Activated CD8-positive, alpha-beta memory T cell treated with anti-CD3 and anti-CD28 coated beads, Interleukin-2, amount 50 U/mL, for 1 hour (primary cell): Measurements from ENCODE around the gene RPS6KA2.
A peak's percentile ranks its signal among the peaks of the same experiment; 100 is the strongest.

ENCODE experiments used
- DNase-seq: peaks from one replicate; pipeline ENCODE4 v3.0.0-alpha.2; 2020; ENCODE audit errors: extremely low read depth

RPS6KA2 gene

DNA sequence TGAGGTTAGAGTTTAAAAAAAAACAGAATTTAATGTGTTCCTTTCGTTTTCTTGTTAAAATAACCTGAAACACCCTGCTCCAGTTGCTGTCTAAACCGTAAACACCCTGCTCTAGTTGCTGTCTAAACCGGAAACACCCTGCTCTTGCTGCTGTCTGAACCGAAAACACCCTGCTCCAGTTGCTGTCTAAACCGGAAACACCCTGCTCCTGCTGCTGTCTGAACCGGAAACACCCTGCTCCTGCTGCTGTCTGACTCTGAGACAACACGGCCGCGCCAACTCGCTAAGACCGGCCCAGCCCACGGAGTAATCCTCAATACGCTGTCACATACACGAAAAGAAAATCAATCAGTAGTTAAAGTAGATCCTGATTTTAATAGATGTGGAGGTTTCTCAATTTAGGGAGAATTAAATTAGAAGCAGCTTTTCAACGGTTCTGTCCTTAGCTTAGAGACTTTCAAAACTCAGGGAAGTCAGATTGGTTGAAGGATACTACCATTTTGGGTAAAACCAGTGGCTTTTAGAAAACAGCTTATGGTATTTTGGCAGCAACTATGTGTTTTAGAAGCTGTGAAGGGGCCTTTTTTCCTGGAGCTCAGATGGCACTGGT, 138.9 kb downstream of the RPS6KA2 start:
- DNase-seq, result peak; percentile 50

DNA sequence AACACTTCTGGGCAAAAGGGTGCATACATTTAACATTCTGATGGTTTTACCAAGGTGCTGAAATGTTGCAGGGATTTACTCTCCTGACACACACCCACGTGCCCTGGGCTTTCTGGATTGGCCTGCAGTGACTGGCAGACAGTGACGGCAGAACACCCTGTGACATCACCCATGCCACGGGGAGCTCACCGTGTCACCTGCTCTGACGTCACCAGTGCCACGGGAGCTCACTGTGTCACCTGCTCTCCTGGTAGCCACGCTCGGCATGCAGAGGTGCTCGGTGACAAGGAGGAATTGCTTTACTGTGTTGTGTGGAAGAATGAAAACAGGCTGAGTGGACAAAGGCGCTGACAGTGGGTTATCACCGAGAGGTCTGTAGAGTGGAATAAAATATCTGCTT, 139.9 kb downstream of the RPS6KA2 start:
- DNase-seq, result no peak

DNA sequence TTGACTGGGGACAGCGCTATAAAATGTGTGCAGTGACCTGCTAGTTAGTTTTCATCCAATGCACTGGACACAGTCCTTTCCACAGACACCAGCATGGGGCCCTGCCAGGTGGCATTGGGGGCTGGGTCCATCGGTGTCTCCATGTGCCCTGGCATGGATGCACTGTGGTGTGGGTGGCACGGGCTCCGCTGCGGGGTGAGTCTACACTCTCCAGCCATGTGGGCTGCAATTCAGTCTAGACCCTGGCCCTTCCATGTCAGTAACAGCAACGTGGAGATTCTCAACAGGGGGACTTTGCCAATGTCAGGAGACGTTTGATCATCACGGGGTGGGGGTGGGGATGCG, 140.5 kb downstream of the RPS6KA2 start:
- DNase-seq, result no peak

DNA sequence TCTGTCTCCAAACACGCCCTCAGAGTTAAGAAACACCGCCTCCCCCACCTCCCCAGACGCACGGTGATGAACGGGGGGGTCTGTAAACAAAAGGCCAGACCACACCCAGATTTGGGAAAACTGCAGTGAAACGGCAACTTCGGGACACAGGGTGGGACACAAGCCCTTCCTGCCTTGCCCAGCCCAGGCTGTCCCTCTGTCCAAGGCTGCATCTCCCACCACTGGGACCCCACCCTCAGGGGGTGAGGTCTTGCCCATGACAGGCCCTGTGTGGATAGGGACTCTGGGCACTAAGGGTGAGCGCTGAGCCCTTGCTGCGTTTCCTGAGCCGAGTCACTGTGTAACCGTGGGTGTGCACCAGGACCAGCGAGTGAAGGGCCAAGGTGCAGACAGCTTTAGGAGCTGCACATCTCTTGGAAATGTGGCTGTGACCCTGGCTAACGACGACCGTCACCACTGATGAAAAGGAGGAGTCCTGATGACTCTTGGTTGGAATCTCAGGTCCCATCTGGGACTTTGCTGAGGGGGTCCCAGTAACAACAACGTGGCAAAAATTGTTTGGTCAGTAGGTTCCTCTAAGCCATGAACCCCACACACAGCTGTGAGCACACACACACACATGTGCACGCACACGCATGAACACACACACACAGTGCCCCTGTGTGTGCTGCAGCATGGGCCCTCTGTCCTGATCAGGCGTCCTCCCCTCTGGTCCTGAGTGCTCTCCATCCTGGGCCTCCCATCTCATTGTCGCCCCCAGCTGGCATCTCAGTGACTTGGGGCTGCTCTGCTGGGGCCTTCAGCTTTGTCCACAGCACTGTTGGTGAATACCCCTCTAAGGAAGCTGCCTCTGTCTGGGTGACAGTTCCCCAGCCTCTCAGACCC, 141.2 kb downstream of the RPS6KA2 start:
- DNase-seq, result no peak

DNA sequence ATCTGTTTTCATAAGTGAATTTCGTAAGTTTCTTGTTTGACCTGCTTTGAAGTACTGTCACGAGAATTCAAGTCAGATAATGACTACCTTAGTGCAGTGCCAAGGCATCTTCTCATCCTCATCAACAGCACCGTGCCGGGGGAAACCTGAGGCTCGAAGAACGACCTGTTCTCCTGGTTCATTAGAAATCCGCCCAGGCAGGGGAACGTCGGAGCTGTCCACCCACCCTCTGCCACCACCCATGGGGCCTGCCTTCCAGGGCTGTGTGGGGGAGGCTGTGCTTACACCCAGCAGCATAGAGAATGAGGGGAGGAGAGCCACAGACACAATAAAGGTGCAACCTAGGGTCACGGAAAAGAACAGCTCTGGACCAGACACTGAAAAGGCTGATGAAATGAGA, 142.2 kb downstream of the RPS6KA2 start:
- no peak for DNase-seq

DNA sequence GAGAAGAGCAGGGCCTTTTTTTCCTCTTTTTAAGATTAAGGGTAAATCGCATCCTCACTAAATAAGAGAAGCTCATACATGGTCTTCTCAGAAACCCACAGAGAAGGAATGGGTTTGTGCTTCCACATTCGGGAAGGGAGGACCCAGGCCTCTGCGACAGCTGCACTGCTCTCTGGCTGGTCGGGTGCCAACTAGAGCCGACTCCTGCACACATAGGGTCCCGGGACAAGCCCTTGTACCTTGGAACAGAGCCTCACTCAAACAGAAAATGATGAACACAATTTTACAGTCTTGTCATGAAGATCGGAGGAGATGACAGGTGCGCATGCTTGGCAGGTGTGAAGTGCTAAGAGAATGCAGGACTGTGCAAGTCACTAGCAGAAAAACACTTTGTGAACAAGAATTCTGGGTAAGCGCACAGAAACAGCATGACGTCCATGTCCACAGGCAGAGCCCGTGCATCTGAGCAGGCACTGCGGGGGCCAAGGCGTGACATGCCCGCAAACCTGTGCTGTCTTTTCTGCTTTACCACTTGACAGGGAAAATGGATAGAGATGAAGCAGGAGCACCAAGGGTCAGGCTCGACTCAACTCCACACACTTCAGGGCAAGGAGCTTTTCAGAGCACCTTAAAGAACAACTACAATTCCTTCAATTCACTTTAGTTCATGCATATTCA, 143.3 kb downstream of the RPS6KA2 start:
- DNase-seq, result no peak

DNA sequence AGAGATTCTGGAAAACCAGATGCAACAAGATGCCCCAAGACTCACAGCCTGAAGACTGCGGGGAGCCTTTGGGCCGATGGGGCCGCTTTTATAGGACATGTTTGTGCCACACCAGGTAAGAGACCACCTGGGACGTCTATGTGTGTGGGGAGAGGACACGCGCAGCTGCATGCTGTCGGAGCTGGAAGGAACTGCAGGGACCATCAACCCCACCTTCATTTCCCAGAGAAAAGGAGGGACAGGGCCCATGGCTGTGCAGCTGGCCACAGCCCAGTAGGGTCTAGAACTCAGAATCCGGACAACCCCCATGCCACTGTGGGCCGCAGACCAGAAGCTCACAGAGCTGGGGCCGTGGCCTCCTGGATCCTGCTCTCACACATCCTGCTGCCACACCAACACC, 144.0 kb downstream of the RPS6KA2 start:
- no peak for DNase-seq

DNA sequence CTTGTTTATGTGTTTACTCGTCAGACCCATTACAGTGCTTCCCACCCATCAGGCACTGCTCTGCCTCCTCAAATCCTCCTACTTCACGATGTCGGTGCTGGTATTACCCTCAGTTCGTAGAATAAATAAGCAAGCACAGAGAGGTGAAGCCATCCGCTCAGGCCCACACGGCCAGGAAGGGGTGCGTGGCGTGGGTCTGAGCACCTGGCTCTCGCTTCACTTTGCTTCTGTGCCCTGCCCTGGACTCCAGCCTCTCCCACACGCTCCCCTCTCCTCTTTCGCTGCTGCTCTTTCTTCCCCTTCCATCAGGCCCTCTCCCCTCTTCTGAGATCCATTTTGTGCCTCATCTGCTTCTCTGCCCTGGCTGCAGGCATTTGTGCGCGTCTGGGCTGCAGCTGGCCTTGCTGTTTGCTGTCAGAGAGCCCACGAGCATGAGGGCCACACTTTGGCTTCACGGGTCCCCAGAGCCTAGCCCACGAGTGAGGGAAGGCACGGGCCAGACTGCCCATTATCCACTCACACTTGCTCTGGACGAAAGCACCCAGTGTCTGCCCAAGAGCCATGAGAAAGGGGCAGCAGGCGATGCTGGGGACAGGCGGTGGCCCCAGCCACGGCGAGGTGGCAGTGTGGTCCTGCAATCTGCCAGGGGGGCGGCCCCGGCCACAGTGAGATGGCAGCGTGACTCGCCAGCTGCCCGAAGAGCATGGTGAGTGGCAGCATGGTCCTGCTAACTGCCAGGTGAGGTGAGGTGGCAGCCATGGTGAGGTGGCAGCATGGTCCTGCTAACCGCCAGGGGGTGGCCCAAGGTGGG, 148.1 kb downstream of the RPS6KA2 start:
- no peak for DNase-seq

DNA sequence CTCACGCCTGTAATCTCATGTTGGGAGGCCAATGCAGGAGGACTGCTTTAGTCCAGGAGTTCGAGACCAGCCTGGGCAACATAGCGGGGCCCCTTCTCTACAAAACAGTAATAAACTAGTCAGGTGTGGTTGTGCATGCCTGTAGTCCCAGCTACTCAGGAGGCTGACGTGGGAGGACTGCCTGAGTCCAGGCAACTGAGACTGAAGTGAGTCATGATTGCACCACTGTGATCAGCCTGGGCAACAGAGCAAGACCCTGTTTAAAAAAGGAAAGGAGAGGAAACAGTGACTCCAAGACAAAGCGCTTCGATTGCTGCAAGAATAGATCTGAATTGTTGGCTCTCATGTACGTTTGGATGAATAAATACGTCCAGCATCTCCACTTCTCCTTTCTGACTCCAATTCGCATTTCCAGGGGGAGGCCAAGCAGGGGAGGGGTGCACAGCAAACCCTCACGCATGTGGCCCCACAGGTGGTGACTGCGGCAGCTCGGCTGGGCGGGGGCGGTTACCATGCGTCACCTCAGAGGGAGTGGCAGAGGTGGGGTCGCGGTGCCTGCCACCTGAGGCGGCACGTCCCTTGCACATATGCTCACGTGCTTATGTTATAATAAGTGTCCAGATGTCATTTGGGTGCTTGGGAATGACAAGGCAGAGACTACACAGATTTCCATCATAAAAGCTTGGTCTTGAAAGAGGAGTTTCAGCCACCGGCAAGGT, 149.2 kb downstream of the RPS6KA2 start:
- DNase-seq, result no peak

DNA sequence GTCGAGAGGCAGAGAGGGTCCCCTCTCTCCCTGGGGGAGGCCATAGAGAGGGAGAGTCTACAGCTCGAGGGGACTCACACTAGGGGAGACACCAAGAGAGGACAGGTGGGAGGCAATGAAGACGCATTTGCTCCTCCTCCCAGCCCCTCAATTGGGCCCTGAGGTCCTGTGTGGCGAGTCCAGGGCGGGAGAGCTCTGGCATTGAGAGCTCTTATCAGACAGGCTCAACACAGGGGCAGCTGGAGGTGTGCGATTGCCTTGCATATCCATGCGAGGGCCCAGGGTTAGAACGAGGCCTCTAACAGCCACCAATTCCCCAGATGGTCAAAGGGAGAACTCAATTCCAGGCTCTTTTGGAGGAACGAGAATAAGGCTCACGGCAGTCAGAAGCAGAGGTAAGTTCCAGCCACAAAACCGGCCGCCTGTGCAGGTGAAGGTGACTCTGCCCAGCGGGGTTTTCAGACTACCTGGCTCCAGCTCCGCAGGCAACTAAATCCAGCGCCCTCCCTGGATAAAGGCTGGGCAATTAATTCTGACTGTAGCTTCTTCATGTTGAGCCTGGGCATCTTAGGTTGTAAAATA, 150.3 kb downstream of the RPS6KA2 start:
- DNase-seq, result no peak

DNA sequence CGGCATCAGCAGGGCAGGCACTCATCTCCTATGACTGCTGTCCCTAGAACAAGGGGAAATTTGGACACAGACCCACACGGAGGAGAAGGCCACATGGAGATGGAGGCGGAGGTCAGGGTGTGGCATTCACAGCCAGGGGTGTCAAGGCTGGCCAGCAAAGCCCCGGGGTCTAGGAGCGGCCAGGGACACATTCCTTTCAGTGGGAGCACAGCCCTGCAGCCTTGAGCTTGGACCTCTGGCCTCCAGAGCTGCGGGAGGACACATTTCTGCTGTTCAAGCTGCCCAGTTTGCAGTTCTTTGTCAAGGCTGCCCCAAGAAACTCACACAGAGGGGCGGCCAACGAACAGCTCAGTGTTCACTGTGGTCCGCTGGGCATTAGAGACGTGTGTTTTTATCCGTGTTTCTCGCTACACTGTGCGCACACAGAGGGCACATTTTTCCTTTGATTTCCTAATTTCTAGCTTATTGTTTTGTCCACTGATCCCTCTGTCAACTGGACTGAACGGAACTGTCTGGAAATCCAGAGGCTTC, 150.9 kb downstream of the RPS6KA2 start:
- DNase-seq, result no peak

DNA sequence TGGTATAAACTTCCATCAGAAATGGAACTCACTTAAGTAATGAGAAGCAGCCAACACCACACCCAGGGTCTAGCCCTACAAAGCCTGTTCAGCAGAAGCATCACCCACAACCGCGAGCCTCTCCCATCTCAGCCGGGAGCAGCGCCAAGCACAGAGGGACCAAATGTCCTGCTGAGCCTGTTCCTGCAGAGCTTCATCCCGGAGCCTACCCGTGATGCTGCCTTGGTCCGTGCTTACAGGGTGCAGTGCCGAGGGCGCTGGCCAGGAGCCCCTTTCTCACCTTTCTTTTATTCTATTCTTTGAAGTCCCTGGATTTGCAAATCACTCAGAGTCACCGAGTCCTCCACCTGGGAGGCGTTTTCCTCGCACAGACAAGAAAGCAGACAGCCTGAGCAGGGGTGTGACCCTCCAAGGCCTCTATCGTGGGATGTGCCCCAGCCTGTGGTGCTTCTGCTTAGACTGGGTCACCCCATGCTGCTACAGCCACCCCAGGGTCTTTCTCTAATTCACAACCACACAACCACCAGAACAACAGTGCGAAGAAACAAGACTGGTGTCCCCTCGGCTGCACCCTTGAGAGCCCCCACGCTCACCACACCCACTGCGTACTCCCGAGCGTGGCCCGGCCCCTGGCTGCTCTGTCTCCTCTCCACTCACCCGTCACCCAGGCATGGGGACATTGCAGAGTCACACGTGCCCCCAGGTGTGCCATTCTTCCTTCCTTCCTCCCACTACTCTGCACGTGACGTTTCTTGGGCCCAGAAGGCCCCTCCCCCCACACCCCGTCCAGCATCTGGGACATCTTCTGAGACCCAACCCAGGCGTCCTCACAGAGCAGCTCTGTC, 152.1 kb downstream of the RPS6KA2 start:
- DNase-seq, result no peak

DNA sequence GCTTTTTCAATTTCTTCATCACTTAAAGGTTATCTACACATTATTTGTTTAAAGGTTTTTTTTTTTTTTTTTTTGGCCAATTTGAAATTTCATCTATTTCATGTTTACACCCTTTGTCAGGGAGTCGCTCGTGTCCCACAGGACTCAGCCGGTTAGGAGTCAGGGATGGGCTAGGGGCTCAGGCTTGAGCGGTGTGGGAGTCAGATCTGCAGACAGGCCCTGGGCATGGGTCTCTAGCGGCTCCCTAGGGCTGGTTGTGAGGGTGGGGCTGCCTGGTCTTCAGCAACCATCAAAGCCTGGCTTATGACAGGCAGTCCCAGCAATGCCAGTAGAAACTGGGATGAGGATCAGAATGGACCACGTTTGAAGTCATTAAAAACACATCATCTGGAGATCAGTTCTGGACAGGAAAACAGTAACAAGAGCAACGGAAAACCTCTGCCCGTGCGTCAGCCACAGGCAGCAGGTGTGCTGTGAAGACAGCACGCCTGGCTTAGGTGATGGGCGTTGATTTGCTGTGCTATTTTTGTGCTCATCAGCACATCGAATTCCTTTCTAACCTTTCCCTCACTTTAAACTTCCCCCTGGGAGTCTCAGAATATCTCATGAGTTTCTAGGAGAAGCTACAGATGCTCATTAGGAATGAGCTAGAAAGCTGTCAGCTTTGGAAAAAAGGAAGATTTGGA, 153.0 kb downstream of the RPS6KA2 start:
- no peak for DNase-seq

DNA sequence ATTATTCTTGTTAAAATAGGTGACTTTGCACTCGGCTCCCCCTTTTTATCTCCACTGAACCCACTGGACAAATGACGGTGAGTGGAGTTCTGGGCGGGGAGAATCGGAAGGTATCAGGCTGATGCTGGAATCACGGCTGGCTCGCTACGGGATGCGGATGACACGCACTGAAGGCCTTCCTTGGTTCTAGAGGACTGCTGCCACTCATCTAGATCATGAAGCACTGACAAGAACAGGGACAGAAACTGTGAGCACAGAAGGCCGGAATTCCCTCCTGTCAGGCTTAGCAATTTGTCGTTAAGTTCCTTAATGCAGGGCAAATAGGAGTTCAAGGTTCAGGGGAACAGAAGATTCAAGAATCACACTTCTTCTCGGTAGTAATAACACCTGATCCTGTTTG, 154.4 kb downstream of the RPS6KA2 start:
- DNase-seq, result no peak

DNA sequence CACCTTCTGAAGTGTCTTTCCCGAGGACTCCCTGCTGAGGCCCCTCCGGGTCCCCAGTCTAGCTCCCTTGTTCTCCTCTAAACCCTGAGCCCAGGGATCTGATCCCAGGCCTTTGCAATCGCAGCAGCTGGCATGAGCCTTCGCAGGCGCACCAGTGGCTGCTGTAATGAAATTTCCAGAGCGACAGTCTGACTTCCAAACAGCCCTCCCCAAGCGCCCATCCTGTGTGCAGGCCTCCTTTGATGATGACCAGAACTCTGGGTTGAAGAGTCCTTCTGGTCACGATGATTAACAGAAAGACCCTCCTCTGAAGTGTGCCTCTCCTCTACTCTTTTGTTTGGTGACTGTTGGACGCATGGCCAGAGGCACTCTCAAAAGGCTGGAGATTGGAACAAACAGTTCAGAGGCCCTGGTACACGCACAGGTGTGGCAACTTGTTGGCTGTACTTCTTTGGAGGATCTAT, 155.2 kb downstream of the RPS6KA2 start:
- DNase-seq, result no peak

DNA sequence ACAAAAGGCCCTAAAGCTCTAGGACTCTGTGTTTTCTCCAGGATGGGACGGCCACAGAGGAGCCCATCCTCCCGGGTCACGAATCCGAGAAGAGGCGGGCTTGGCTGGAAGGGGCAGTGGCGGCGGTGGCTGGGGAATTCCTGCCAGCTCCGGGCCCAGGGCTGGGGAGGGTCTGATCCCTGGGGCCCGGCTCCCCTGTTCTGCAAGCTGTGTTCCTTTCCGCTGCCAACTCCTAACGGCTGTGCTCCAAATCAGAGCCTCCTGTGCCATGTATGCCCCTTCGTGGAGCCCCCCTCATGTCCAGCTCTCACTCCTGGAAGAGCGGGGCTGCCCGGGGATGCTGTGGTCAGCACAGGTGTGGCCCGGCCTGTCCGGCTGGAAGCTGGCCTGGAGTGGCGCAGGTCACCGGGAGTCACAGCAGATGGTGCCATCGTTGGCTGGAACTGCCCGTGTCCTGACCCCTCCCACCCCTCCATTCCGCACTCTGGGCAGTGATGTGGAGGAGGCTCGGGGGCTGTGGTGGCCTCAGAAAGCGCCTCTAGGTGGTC, 156.1 kb downstream of the RPS6KA2 start:
- DNase-seq, result no peak

DNA sequence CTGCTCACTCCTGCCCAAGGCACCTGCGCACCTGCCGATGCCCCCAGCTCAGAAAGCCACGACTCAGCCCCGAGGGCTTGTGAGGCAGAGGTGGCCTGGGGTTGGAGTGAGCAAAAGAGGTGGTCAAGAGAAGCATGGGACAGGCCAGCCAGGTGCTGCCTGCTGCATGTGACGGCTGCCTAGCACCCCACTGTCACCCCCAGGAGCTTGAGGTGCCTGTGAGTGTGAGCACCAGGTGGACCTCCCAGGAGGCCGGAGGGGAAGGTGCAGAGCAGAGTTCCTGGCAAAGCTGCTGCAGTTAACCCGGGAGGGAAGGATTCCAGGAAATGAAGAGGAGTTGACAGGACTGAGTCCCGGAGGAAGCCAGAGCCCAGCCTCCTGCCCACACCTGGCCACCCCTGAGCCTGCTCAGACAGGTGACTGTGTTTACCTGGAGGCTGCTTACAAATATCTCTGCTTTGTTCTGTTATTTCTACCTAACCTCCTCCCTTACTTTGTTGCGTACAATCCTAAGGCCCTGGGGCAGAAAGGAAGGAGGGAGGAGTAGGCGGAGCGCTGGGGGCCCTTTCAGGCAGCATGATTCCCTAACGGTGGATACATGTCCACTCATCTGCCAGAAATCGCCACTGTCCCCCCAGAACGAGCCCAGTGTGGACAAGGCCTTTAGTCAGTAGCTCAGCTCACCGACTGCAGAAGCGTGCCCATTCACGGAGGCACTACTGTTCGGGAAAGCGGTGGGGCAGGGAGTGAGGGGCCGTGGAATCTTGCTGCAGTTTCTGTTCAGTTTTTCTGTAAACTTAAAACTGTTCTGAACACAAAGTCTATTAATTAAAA, 156.8 kb downstream of the RPS6KA2 start:
- DNase-seq, result no peak

DNA sequence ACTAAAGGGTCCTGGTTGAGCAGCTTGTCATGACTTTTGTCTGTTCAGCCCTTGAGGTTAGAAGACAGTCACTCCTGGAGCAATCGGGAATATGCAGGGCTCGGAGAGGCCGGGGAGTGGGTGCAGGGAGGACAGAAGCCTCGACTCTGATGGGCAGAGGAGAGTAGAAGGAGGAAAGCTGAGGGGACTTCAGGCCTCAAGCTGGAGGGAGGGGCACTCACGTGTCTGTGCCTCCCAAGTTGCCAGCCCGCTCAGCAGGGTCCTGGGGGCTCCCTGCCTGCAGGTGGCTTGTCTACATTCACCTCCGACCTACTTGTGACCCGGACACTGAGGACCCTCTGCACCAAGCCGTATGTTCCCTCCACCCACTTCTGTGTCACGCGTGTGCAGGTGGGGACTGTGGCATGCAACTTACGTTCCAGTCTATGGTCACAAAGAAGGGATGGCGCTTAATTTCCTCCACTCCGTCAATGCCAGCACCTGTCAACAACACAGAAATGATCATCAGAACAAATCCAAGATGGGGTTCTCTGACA, 157.6 kb downstream of the RPS6KA2 start:
- no peak for DNase-seq
